A673 (cell line): Measurements from ENCODE around the gene IRX4. TPM values are rescaled to one million over a fixed set of nuclear protein-coding genes. Genes with fewer than 3 reads are reported as not detected.

Experiments used
- BruUV-seq: library from RNA; stranded (reverse); fragments of 400-500 nt; replicated peaks from 2 replicates; lab custom pipeline; 2021; lab: Mats Ljungman, UMichigan
- CTCF ChIA-PET: fragments of 300-600 bp; sonication (Branson Sonifier 250); formaldehyde crosslinking; loops from one replicate; lab custom pipeline; 2022; ENCODE audit warnings: antibody characterized with exemption; lab: Charles Lee
- POLR2A ChIA-PET: fragments of 300-600 bp; sonication (Branson Sonifier 250); formaldehyde crosslinking; loops from one replicate; lab custom pipeline; 2022; ENCODE audit warnings: antibody characterized with exemption; ENCODE audit not compliant: low non-redundant PET; lab: Charles Lee
- DNase-seq: peaks from one replicate; pipeline ENCODE4 v3.0.0-alpha.2; 2015; ENCODE audit warnings: low spot score
- H3K27ac ChIP-seq: fragments of 200-600 bp; sonication (generic); 2 replicates; pipeline ENCODE4 v1.5.1; 2016; ENCODE audit warnings: mixed run types, low read depth, mild to moderate bottlenecking, mixed read lengths, antibody characterized with exemption, low read length; ENCODE audit not compliant: poor library complexity, severe bottlenecking
- H3K27me3 ChIP-seq: fragments of 200-600 bp; sonication (generic); replicated peaks from 2 replicates; pipeline ENCODE4 v1.6.1; 2017; ENCODE audit warnings: mixed run types, low read depth, mild to moderate bottlenecking, mixed read lengths, antibody characterized with exemption, low read length; ENCODE audit not compliant: insufficient read depth, poor library complexity
- H3K36me3 ChIP-seq: fragments of 200-600 bp; sonication (generic); 2 replicates; pipeline ENCODE4 v1.6.1; 2016; ENCODE audit warnings: mixed run types, mild to moderate bottlenecking, mixed read lengths, antibody characterized with exemption, low read length; ENCODE audit not compliant: insufficient read depth, poor library complexity, severe bottlenecking
- H3K4me1 ChIP-seq: fragments of 200-600 bp; sonication (generic); 2 replicates; pipeline ENCODE4 v1.6.1; 2017; ENCODE audit warnings: mixed run types, mild to moderate bottlenecking, mixed read lengths, antibody characterized with exemption, low read length; ENCODE audit not compliant: insufficient read depth, poor library complexity, severe bottlenecking
- H3K4me3 ChIP-seq: fragments of 200-600 bp; sonication (generic); 2 replicates; pipeline ENCODE4 v1.5.1; 2016; ENCODE audit warnings: low read depth, mixed run types, mild to moderate bottlenecking, mixed read lengths, low read length; ENCODE audit not compliant: poor library complexity, severe bottlenecking
- H3K9me3 ChIP-seq: fragments of 200-600 bp; sonication (generic); 2 replicates; pipeline ENCODE4 v1.6.1; 2016; ENCODE audit warnings: mixed run types, low read depth, mild to moderate bottlenecking, mixed read lengths, antibody characterized with exemption, low read length; ENCODE audit not compliant: poor library complexity, severe bottlenecking
- EZH2 ChIP-seq: fragments of 200-600 bp; sonication (generic); IDR thresholded peaks from 2 replicates; pipeline ENCODE4 v1.6.1; 2017; ENCODE audit warnings: borderline replicate concordance, low read depth, mild to moderate bottlenecking, mixed read lengths, antibody characterized with exemption, low read length; ENCODE audit not compliant: poor library complexity, severe bottlenecking
- intact Hi-C: fragments of 100-400 bp; cut with micrococcal nuclease; formaldehyde crosslinking; loops from one replicate; pipeline ENCODE4 v1.10.0; 2022; ENCODE audit not compliant: unreplicated experiment
- total RNA-seq: library from RNA; stranded (reverse); gene quantifications from 2 replicates; pipeline ENCODE4 v1.2.3, GENCODE V29; 2021
- TF ChIP-seq, protein P1 (sequence below): fragments of 300-800, 200-600 bp; sonication (generic); conservative IDR thresholded peaks from 2 replicates; pipeline ENCODE4 v1.5.1; 2017; ENCODE audit warnings: low read depth, mild to moderate bottlenecking, antibody characterized with exemption, low read length, moderate library complexity, mixed read lengths

Gene IRX4
- total RNA-seq, 1 experiment from 2014 or later = not detected

DNA sequence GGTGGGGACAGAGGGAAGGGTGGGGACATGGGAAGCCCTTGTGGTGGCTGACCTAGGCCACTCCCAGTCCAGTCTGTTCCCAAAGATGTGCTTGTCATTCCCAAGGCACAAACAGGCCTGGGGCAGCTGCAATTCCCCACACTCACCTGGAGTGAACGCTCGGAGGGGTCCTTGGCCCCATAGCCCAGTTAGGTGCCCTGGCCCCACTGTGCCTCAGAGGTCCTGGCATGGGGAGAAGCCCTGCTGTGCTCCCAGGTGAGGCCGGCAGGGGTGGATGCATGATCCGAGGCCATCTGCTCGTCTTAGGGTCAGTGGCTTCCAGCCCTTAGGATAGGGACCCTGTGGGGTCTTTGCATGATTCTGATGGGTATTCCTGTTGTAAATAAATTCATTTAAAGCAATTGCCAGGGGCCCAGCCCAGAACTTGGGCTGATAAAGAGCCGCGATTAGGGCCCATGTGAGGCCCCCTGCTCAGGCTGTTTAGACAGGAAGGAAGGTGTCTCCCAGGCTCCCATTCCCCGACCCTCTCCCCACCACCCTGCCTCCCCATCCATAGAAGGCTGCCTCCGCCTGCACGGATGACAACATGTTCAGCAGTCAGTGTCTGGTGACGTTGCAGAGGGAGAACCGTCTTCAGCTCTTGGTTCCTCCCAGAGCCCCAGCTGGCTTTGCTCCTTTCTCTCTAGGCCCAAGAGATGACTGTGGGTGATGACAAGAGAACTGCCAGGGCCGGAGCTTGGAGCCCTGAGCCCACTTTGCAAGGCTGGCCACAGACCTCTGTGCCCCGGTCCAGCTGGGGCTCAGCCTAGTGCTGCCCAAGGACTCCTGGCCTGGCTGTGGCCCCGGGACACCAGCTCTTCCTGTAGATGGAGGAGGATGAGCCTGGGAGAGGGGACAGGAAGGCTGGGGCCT is 28.4 kb upstream of the IRX4 start:
- no peaks in the 10 kb centered on the region for H3K9me3 ChIP-seq
- no peak overlapping the region for H3K27ac ChIP-seq
- no peak for DNase-seq
- H3K27me3 ChIP-seq = peaks cover 61% of the 10 kb centered on the region
- TF ChIP-seq EZH2 = no peak
- TF ChIP-seq, protein P1, sequence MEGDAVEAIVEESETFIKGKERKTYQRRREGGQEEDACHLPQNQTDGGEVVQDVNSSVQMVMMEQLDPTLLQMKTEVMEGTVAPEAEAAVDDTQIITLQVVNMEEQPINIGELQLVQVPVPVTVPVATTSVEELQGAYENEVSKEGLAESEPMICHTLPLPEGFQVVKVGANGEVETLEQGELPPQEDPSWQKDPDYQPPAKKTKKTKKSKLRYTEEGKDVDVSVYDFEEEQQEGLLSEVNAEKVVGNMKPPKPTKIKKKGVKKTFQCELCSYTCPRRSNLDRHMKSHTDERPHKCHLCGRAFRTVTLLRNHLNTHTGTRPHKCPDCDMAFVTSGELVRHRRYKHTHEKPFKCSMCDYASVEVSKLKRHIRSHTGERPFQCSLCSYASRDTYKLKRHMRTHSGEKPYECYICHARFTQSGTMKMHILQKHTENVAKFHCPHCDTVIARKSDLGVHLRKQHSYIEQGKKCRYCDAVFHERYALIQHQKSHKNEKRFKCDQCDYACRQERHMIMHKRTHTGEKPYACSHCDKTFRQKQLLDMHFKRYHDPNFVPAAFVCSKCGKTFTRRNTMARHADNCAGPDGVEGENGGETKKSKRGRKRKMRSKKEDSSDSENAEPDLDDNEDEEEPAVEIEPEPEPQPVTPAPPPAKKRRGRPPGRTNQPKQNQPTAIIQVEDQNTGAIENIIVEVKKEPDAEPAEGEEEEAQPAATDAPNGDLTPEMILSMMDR = no peak
- intact Hi-C loops = no loop called here
- ChIA-PET POLR2A (no interaction called here), CTCF (no interaction called here)
- no peaks in the 10 kb centered on the region for H3K4me1 ChIP-seq
- no peak overlapping the region for H3K4me3 ChIP-seq
- BruUV-seq = no TSS peak
- H3K36me3 ChIP-seq = no peaks in the 10 kb centered on the region

DNA sequence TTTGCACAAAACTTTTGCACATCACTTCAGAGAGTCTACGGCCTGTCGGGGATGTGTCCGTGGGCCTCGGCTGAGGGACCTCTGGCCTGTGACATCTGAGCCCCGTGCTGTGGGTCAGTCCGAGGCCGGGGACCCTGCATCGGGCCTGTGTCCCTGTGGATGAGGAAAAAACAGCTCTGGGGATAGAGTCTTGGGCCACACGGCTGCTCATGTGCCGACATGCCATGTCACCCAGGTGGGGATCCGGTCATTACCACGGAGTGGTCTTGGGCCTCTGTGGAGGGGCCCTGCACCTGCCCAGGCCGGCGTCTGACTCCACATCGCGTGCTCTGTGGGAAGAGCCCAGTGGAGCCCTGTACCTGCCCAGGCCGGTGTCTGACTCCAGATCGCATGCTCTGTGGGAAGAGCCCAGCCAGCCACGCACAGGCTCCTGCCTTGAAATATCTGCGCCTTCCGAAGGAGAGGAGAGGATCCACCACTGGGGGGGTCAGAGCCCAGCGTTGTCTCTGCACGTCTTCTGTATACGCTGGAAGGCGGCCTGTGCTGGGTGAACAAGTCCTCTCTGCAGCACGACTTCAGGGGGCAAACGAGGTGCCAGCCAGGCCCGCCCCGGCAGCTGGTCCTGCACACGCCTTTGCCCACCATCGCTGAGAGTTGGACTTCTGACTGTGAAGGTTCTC is 27.5 kb upstream of the IRX4 start:
- Histone ChIP-seq H3K4me1 (no peaks in the 10 kb centered on the region), H3K36me3 (no peaks in the 10 kb centered on the region), H3K9me3 (no peaks in the 10 kb centered on the region), H3K27me3 (peaks cover 63% of the 10 kb centered on the region), H3K27ac (no peak overlapping the region), H3K4me3 (no peak overlapping the region)
- TF ChIP-seq EZH2 = no peak
- TF ChIP-seq, protein P1 = no peak
- no peak for DNase-seq
- intact Hi-C loops = no loop called here
- no TSS peak for BruUV-seq
- CTCF ChIA-PET = no interaction called here
- POLR2A ChIA-PET = no interaction called here

DNA sequence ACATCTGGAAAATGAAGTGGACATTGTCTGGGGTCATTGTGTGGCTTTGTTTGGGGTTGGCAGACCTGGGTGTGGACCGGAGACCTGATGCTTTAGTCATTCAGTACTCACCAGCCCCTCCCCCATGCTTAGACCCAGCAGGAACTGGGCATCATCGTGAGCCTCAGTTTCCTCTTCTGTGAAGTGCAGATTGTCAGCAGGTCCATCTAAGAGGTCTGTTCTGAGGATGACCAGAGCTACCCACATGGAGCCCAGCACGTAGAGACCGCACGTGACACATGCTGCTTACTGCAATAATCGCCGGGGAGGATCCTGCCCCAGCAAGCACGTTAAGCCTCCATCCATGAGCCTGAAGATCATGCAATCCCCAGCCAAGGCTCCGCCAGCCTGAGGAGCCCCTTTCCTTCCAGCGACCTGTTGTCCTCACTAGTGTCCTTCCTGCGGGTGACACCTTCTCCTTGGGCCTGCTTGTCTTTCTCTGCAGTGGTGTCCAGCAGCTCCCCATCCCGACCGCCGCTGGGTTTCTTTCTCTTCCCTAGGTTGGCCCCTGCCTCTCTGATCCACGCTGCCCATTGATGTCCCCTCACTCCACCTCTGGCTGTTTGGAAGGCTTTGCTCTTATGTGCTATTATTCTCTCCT is 26.7 kb upstream of the IRX4 start:
- TF ChIP-seq, protein P1 = no peak
- TF ChIP-seq EZH2 = no peak
- Histone ChIP-seq H3K36me3 (no peaks in the 10 kb centered on the region), H3K4me1 (no peaks in the 10 kb centered on the region), H3K4me3 (no peak overlapping the region), H3K27me3 (peaks cover 67% of the 10 kb centered on the region), H3K27ac (no peak overlapping the region), H3K9me3 (peaks cover 4% of the 10 kb centered on the region)
- no peak for DNase-seq
- CTCF ChIA-PET = no interaction called here
- POLR2A ChIA-PET = no interaction called here
- intact Hi-C loops = no loop called here
- BruUV-seq = no TSS peak
